HuH-7 (cell line): ENCODE data around the gene CTNNB1.
"Not testable (repeated sequence)": the region's sequence is repeated elsewhere in the genome, so short reads cannot be mapped to it uniquely, and the experiment has no call there.

Experiments used
- DNase-seq: peaks from one replicate; pipeline ENCODE4 v3.0.0; 2011; ENCODE audit warnings: low spot score

Gene CTNNB1

DNA sequence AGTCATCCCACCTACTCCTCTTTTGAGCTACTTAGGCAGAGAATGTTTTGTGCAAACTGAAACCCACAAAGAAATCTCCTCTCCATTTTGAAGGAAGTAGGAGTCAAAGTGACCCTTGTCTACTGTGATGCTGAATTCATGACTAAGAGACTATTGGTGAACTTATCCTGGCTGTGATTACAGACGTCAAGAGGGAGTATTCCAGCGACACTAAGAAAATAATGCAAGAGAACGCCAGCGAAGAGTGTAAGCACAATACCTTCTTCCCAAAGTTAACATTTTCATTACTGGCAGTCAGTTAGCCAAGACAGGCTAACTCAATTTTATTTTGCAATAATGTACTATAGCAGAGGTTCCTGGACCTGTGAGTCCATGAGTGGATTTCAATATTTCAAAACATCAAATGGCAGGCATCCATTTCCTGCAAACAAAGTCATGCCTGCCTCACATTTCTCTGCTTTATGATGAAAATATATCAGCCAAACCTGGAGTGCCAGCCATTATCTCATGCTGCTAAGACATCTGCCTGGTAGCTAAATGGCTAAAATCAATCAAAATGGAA is 59.0 kb downstream of the CTNNB1 start:
- no peak for DNase-seq

- DNase-seq = no peak
Observed at GRCh38 chr3:41259449-41260062, 60.3 kb downstream of the CTNNB1 start.

DNA sequence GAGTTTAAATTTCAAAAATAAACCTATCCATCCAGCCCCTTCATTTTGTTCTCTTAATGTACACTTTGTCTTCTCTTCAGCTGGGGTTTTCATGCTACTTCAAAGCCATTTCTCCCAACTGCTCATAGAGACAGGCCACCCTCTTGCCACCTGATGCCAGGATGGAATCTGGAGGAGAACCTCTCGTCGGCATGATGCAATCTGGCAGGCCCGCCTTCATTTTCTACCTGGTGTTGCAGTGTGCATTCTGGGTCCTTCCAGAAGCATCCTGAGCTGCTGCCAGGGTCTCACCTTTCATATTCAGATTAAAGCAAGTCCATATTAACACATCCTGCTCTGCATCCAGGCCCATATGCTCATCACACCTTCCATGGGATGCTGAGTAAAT is 60.8 kb downstream of the CTNNB1 start:
- DNase-seq = no peak

GRCh38 chr3:41265011-41265545 is 65.8 kb downstream of the CTNNB1 start:
- DNase-seq = no peak

DNA sequence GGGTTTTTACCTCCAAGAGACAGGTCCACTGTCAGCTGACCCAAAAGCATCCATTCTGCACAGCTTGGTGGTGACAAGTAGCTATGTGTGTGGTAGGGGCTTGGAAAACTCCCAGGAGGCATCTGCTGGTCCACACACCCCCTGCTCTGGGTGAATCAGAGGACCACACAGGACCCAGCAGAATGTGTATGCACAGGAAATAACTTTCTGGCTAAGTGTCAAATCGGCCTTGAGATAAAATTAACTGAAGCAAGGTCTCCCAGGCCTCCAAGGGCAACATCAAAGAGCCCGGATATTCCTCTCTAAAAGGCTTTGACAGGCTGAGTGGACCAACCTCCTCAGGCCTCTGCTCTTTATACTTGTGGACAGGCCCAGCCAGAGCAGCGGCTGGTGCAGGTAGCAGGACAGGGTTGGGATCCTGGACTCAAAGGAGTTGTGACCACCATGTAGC is 66.5 kb downstream of the CTNNB1 start:
- DNase-seq = no peak

GRCh38 chr3:41267975-41268640 is 68.8 kb downstream of the CTNNB1 start:
- DNase-seq = peak; percentile 72

GRCh38 chr3:41272667-41273066 is 73.4 kb downstream of the CTNNB1 start:
- DNase-seq = no peak

GRCh38 chr3:41274944-41275668 is 75.8 kb downstream of the CTNNB1 start:
- peak; percentile 60 for DNase-seq

- no peak for DNase-seq
Observed at GRCh38 chr3:41276191-41276590, 76.9 kb downstream of the CTNNB1 start.

- no peak for DNase-seq
Observed at GRCh38 chr3:41277790-41278465, 78.6 kb downstream of the CTNNB1 start.

DNA sequence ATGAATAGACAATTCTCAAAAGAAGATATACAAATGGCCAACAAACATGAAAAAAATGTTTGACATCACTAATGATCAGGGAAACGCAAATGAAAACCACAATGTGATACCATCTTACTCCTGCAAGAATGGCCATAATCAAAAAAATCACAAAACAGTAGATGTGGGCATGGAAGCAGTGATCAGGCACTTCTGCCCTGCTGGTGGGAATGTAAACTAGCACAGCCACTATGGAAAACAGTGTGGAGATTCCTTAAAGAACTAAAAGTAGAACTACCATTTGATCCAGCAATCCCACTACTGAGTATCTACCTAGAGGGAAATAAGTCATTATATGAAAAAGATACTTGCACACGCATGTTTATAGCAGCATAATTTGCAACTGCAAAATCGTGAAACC is 85.6 kb downstream of the CTNNB1 start:
- not testable (repeated sequence) for DNase-seq

- no peak for DNase-seq
Observed at GRCh38 chr3:41286305-41286704, 87.0 kb downstream of the CTNNB1 start.

DNA sequence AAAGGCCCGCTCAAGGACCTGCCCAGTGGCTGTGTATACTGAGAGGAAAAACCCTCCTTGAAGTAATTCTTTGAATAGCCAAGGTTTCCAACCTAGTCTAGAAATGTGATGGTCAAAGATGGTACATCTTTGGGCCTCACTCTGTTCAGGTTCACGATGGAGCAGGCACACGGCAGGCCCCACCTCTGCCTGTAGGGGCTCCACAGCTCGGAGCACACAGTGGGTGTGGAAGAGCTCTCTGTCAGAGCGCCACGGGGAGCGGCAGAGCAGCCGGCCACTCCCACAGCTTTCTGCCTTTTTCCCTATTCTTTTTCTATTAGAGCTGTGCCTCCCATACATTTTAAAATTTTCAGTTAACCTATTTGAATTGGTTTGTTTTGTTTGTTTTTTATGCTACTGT is 89.5 kb downstream of the CTNNB1 start:
- DNase-seq = no peak
